Measurements from ENCODE around the gene FCER1G. TPM values are rescaled to one million over a fixed set of nuclear protein-coding genes. Genes with fewer than 3 reads are reported as not detected.

FCER1G gene
- total and polyA plus RNA-seq, 9 of the 15 experiments (the other 6 are each of a cell fraction or from before 2014, with no cell fraction given): 0.15 to 0.69 (median 0.31) TPM; not detected in 2

- TF ChIP-seq ZBTB34 (CRISPR knock-in tag; IDR thresholded peaks at IDR 0.05) (no peak), USF1 (CRISPR knock-in tag; IDR thresholded peaks at IDR 0.05) (no peak), DPF2 (IDR thresholded peaks at IDR 0.05) (no peak), MBD1 (CRISPR knock-in tag; IDR thresholded peaks at IDR 0.05) (no peak)
Measured at GRCh38 chr1:161206411-161207140, 8.5 kb upstream of the FCER1G start (continued).

GRCh38 chr1:161207173-161207572 is 7.9 kb upstream of the FCER1G start:
- no TSS peak for BruUV-seq (replicated peaks)
- peaks cover 3% of the 10 kb centered on the region for H3K9me1 ChIP-seq (ENCODE audit: control insufficient read depth, insufficient read depth, low read length)
- peaks cover 24% of the 10 kb centered on the region for H3K79me2 ChIP-seq (ENCODE audit: control insufficient read depth, insufficient read depth, low read length)
- no peak for FAIRE-seq
- no peaks in the 10 kb centered on the region for H3K9me3 ChIP-seq (replicated peaks; ENCODE audit: control insufficient read depth, insufficient read depth, low read depth, low read length)
- H4K20me1 ChIP-seq (replicated peaks; ENCODE audit: control insufficient read depth, insufficient read depth, low read length): 0 out of 2 replicates have a peak, but pooled peaks cover 8% of the 10 kb centered on the region
- in situ Hi-C loops (cut with MboI): no loop called here
- intact Hi-C loops (cut with micrococcal nuclease): no loop called here
- H3K4me2 ChIP-seq (ENCODE audit: insufficient read depth, low read length): no peak overlapping the region
- no peak overlapping the region for H3K9ac ChIP-seq (ENCODE audit: insufficient read depth in 1 of 2, low read depth in 2 of 2, low read length in 2 of 2)
- H3K27me3 ChIP-seq (ENCODE audit: control insufficient read depth in 2 of 2, insufficient read depth in 2 of 2, low read length in 2 of 2): no peaks in the 10 kb centered on the region
- CTCF ChIA-PET (ENCODE audit: low intra/inter-chr PET ratio): no interaction called here
- DNase-seq (ENCODE audit: extremely low read depth in 1 of 4, low spot score in 3 of 4): no peak
- POLR2A ChIA-PET: no interaction called here
- H3K4me3 ChIP-seq: no peak overlapping the region
- H2AFZ ChIP-seq (ENCODE audit: low read depth, low read length): no peak overlapping the region
- no peak overlapping the region for H3K27ac ChIP-seq (ENCODE audit: extremely low read depth, low read depth, low read length)
- peaks cover 9 to 17% of the 10 kb centered on the region in 2 experiments; a peak in 4 of 5 replicates for H3K4me1 ChIP-seq (replicated peaks in 1 of 2; ENCODE audit: control insufficient read depth in 2 of 2, insufficient read depth in 2 of 2, low read length in 2 of 2)
- 77% methylated on average over 8 of the region's 8 CpGs for WGBS (ENCODE audit: insufficient coverage, low coverage, missing lambda C conversion rate)
- H3K36me3 ChIP-seq (ENCODE audit: control insufficient read depth, insufficient read depth, low read length): peaks cover 81% of the 10 kb centered on the region
- ATAC-seq: no peak
- TF ChIP-seq HLTF (IDR thresholded peaks at IDR 0.05): no peak
- TF ChIP-seq CTCFL (IDR thresholded peaks at IDR 0.05; ENCODE audit: borderline replicate concordance, insufficient read depth, low read depth, low read length, poor library complexity, severe bottlenecking): no peak
- no peak for TF ChIP-seq POU5F1 (IDR thresholded peaks at IDR 0.05; ENCODE audit: borderline replicate concordance, low read depth, low read length, partially characterized antibody)
- no peak for TF ChIP-seq ZNF561 (CRISPR knock-in tag; conservative IDR thresholded peaks at IDR 0.05)
- no peak for TF ChIP-seq E2F8 (IDR thresholded peaks at IDR 0.05; ENCODE audit: low read depth, partially characterized antibody)
- no peak for TF ChIP-seq HOXB6 (CRISPR knock-in tag; IDR thresholded peaks at IDR 0.05; ENCODE audit: borderline replicate concordance)
